Peyer's patch (tissue), 4 donors: Measurements from ENCODE around the gene TMEM158. TPM values are rescaled to one million over a fixed set of nuclear protein-coding genes. Genes with fewer than 3 reads are reported as not detected.

Experiments
- DNase-seq, 3 donors: peaks; one replicate each; pipeline ENCODE4 v3.0.0-alpha.2; 2017 to 2019
- H3K27ac ChIP-seq, 4 donors: fragments of 200-600 bp; sonication (generic); one replicate each; pipeline ENCODE4 v1.5.1; 2016 to 2019
- H3K27me3 ChIP-seq, 2 donors: fragments of 200-600 bp; sonication (generic); one replicate each; pipeline ENCODE4 v1.5.1; 2019
- H3K36me3 ChIP-seq, 3 donors: fragments of 200-600 bp; sonication (generic); one replicate each; pipeline ENCODE4 v1.5.1; 2016 to 2019
- H3K4me1 ChIP-seq, 4 donors: fragments of 200-600 bp; sonication (generic); one replicate each; pipeline ENCODE4 v1.5.1; 2016 to 2019
- H3K4me3 ChIP-seq, 4 donors: fragments of 200-600 bp; sonication (generic); 1 replicate in 3 of 4; 2 replicates in 1 of 4; pipeline ENCODE4 v1.5.1; 2016 to 2019; ENCODE audit warnings: mild to moderate bottlenecking in 1 of 4
- H3K9me3 ChIP-seq, 4 donors: fragments of 200-600 bp; sonication (generic); one replicate each; pipeline ENCODE4 v1.5.1; 2016 to 2019; ENCODE audit warnings: mild to moderate bottlenecking in 1 of 4
- POLR2A ChIP-seq, 2 donors: fragments of 450-650 bp; IDR thresholded peaks; one replicate each; pipeline ENCODE4 v1.5.1; 2017; ENCODE audit warnings: antibody characterized with exemption in 2 of 2, mild to moderate bottlenecking in 2 of 2, moderate library complexity in 2 of 2
- total RNA-seq, 4 donors: library from RNA; depleted of rRNA; stranded (reverse); fragments of >200 nt; gene quantifications; one replicate each; pipeline ENCODE4 v1.1.0, GENCODE V29; 2016
- TF ChIP-seq, protein P1 (sequence below), 6 experiments: fragments of 450-650 bp in 4 of 6; fragments of 200-600 bp in 2 of 6; sonication (generic) in 1 of 6; IDR thresholded peaks; one replicate each; pipeline ENCODE4 v1.5.1; 2017 to 2019; ENCODE audit warnings: antibody characterized with exemption in 6 of 6, mild to moderate bottlenecking in 3 of 6, moderate library complexity in 1 of 6

TMEM158 gene
- total RNA-seq, 4 donors from 2014 or later, result 0.40 to 5.0 (median 1.8) TPM

DNA sequence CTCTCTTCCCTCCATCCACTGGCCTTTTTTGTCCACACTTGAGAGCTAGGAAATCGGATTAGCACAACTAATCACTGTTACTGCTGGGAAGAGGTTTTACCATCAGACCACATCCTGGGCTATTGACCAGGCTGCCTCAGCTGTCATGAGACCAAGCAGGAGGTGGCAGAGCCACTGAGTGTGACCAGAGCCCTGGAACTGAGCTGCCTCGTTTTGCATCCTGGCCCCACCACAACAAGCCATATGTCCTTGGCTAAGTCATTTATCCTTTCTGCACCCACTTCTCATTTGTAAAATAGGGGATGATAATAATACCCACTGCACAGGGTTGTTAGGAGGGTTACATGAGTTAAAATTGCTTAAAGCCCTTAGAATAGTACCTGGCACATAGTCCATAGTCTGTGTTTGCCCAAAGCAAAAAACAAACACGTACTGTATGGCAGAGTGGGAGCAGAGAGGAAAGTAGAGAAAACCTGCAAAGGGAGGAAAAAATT lies 34.1 kb downstream of the TMEM158 start:
- DNase-seq, result no peak
- Histone ChIP-seq H3K27ac (no peak overlapping the region), H3K27me3 (no peaks in the 10 kb centered on the region), H3K36me3 (no peaks in the 10 kb centered on the region), H3K4me3 (no peak overlapping the region), H3K9me3 (no peaks in the 10 kb centered on the region), H3K4me1 (no peaks in the 10 kb centered on the region)
- TF ChIP-seq POLR2A (IDR thresholded peaks at IDR 0.05), result no peak
- TF ChIP-seq, protein P1, sequence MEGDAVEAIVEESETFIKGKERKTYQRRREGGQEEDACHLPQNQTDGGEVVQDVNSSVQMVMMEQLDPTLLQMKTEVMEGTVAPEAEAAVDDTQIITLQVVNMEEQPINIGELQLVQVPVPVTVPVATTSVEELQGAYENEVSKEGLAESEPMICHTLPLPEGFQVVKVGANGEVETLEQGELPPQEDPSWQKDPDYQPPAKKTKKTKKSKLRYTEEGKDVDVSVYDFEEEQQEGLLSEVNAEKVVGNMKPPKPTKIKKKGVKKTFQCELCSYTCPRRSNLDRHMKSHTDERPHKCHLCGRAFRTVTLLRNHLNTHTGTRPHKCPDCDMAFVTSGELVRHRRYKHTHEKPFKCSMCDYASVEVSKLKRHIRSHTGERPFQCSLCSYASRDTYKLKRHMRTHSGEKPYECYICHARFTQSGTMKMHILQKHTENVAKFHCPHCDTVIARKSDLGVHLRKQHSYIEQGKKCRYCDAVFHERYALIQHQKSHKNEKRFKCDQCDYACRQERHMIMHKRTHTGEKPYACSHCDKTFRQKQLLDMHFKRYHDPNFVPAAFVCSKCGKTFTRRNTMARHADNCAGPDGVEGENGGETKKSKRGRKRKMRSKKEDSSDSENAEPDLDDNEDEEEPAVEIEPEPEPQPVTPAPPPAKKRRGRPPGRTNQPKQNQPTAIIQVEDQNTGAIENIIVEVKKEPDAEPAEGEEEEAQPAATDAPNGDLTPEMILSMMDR (IDR thresholded peaks at IDR 0.05), result no peak

DNA sequence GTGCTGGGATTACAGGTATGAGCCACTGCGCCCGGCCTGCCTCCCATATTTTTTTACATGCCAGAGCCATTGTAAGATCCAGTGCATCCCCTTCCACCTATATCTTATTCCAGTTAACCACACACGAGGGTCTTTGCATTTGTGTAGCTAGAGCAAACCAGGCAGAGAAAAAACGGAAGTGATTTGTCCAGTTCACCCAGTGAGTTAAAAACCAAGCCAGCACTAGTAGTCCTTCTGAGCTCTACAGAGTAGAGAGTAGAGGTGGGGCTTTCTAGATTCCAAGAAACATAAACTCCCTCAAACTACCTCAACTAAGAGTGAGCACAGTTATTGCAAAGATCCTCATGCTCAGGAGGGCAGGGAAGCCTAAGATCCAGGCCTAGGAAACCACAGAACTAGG lies 34.7 kb downstream of the TMEM158 start:
- Histone ChIP-seq H3K9me3 (no peaks in the 10 kb centered on the region), H3K27ac (no peak overlapping the region), H3K36me3 (no peaks in the 10 kb centered on the region), H3K4me3 (no peak overlapping the region), H3K4me1 (no peaks in the 10 kb centered on the region), H3K27me3 (no peaks in the 10 kb centered on the region)
- TF ChIP-seq, protein P1 (IDR thresholded peaks at IDR 0.05), result no peak
- TF ChIP-seq POLR2A (IDR thresholded peaks at IDR 0.05), result no peak
- no peak for DNase-seq

DNA sequence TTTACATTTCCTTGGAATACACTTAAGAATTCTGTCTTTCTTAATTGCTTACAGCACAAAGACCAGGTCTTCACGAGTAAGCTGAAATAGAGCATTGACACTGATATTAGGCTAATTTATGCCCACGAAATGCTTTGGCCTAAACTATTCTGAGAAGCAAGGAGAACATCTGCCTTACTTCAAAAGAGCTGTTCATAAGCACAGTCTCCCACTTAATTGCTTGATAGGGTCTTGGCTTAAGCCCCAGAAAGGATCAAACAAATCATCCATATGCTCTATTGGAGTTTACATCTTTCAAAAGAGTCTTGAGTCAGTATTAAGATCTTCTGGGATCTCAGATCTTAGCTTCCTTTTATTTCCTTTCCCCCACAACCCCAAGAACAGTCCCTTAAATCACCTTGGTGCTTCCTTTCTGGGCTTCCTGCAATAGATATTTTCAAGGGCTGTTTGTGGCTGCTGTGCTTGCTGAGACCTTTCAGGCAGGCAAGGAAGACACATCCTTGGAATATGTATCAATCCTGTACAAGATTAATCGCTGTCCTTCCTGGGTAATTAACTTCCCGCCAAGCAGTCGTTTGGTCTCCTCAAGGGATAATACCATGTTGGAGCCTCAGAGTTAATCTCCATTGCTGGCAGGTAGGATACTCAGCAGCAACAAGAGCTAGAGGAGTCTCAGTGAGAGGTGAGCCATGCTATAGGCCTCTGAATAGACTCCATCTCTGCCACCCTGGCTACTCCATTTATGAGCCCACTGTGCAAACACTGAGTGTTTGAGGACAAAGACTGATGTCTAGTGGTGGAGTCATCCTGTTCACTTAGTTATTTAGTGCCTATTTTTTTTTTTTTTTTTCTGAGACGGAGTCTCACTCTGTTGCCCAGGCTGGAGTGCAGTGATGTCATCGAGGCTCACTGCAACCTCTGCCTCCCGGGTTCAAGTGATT lies 37.1 kb downstream of the TMEM158 start:
- TF ChIP-seq, protein P1 (IDR thresholded peaks at IDR 0.05), result no peak
- TF ChIP-seq POLR2A (IDR thresholded peaks at IDR 0.05), result no peak
- Histone ChIP-seq H3K9me3 (no peaks in the 10 kb centered on the region), H3K4me3 (no peak overlapping the region), H3K27me3 (no peaks in the 10 kb centered on the region), H3K4me1 (no peaks in the 10 kb centered on the region), H3K27ac (no peak overlapping the region), H3K36me3 (no peaks in the 10 kb centered on the region)
- DNase-seq, result no peak

DNA sequence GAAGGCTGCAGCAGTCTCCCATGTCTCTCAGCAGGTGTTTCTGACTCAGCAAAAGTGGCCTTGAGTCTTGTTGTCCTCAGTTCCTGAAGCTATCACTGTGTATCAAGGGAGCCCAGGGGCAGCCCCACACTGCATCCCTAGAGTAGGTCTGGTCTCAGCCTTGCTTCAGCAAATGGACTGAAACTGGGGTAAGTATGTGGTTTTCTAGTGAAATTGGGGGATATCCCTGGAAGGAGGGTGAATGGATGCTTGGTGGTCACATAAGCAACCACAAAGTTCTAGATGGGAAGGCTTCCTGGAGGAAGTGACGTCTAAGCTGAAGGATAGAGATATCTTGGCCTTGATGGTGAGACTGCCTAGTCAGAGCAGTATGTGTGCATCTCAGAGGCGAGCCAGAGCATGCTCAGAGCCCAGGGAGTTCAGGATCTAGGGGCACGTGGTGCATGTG lies 38.4 kb downstream of the TMEM158 start:
- no peak overlapping the region for H3K4me3 ChIP-seq
- peaks cover 0 to 2% (median 0%) of the 10 kb centered on the region in 4 donors for H3K4me1 ChIP-seq
- TF ChIP-seq POLR2A (IDR thresholded peaks at IDR 0.05), result no peak
- TF ChIP-seq, protein P1 (IDR thresholded peaks at IDR 0.05), result no peak
- no peak for DNase-seq
- no peak overlapping the region for H3K27ac ChIP-seq
- H3K27me3 ChIP-seq, result no peaks in the 10 kb centered on the region
- no peaks in the 10 kb centered on the region for H3K9me3 ChIP-seq
- no peaks in the 10 kb centered on the region for H3K36me3 ChIP-seq

DNA sequence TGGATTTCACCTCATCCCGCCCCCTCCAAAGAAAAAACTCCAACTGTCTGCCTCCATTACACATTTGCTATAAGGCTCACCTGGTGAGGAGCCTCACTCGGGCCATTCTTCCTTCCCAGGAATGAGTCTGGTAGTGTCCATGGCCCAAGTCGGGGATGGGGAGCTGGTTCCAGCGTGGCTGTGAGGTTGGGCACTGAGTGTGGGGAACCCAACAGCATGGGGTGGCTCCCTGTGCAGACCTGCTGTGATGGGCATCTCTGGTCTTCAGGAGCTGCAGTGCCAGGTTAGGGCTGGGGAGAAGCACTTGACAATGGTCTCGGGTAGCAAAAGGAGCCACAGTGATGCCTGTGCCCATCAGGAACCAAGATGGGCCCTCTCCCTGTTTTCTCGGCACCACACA lies 39.2 kb downstream of the TMEM158 start:
- no peak for DNase-seq
- no peaks in the 10 kb centered on the region for H3K36me3 ChIP-seq
- H3K4me3 ChIP-seq, result no peak overlapping the region
- H3K27ac ChIP-seq, result no peak overlapping the region
- H3K9me3 ChIP-seq, result no peaks in the 10 kb centered on the region
- no peak for TF ChIP-seq POLR2A (IDR thresholded peaks at IDR 0.05)
- TF ChIP-seq, protein P1 (IDR thresholded peaks at IDR 0.05), result no peak
- no peaks in the 10 kb centered on the region for H3K27me3 ChIP-seq
- H3K4me1 ChIP-seq, result peaks cover 0 to 3% (median 0%) of the 10 kb centered on the region in 4 donors
